Progenitor cell of endocrine pancreas (in vitro differentiated cells): Measurements from ENCODE around the gene C12orf56. TPM values are rescaled to one million over a fixed set of nuclear protein-coding genes. Genes with fewer than 3 reads are reported as not detected.
"Not testable (repeated sequence)": the region's sequence is repeated elsewhere in the genome, so short reads cannot be mapped to it uniquely, and the experiment has no call there.

Experiments
- DNase-seq: peaks from one replicate; pipeline ENCODE4 v3.0.0; 2021; ENCODE audit warnings: low spot score; ENCODE audit not compliant: unreplicated experiment
- H3K27ac Mint-ChIP-seq: 2 replicates; pipeline ENCODE4 v1.8.0; 2021; ENCODE audit warnings: mild to moderate bottlenecking, moderate library complexity, mixed read lengths
- H3K27me3 Mint-ChIP-seq: 2 replicates; pipeline ENCODE4 v1.8.0; 2021; ENCODE audit warnings: mixed read lengths
- H3K36me3 Mint-ChIP-seq: 2 replicates; pipeline ENCODE4 v1.8.0; 2022; ENCODE audit warnings: mixed read lengths; ENCODE audit not compliant: insufficient read depth
- H3K4me1 Mint-ChIP-seq: 2 replicates; pipeline ENCODE4 v1.8.0; 2021; ENCODE audit warnings: low read depth, mixed read lengths
- H3K4me3 Mint-ChIP-seq: 2 replicates; pipeline ENCODE4 v1.8.0; 2021; ENCODE audit warnings: low read depth, mild to moderate bottlenecking, moderate library complexity, mixed read lengths
- H3K9me3 Mint-ChIP-seq: 2 replicates; pipeline ENCODE4 v1.8.0; 2021; ENCODE audit warnings: low read depth, mixed read lengths
- CTCF ChIP-seq: fragments of 200-600 bp; sonication (generic); IDR thresholded peaks from one replicate; pipeline ENCODE4 v1.5.0; 2021; ENCODE audit warnings: antibody characterized with exemption, mild to moderate bottlenecking; ENCODE audit not compliant: unreplicated experiment
- total RNA-seq: library from RNA; stranded (reverse); gene quantifications from 2 replicates; pipeline ENCODE4 v1.2.1, GENCODE V29; 2021

The C12orf56 gene
- total RNA-seq, 1 donor from 2014 or later, result 0.84 TPM

GRCh38 chr12:64387197-64387816 is 3.3 kb downstream of the C12orf56 start:
- no peaks in the 10 kb centered on the region for H3K9me3 Mint-ChIP-seq
- H3K27ac Mint-ChIP-seq, result no peak overlapping the region
- H3K4me3 Mint-ChIP-seq, result no peak overlapping the region
- DNase-seq, result no peak
- no peaks in the 10 kb centered on the region for H3K36me3 Mint-ChIP-seq
- peaks cover 2% of the 10 kb centered on the region for H3K4me1 Mint-ChIP-seq
- no peak for TF ChIP-seq CTCF
- H3K27me3 Mint-ChIP-seq, result no peaks in the 10 kb centered on the region

DNA sequence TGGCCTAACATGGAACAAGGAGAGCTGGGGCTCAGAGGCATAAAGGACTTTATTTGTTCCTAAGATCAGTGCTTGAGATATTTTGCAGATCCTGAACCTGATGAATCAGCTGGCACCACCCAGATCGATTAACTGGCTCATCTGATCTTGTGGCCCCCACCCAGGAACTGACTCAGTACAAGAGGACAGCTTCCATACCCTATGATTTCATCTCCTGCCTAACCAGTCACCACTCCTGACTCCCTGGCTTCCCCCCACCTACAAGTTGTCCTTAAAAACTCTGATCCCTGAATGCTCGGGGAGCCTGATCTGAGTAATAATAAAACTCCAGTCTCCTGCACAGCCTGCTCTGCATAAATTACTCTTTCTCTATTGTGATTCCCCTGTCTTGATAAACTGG is 5.1 kb downstream of the C12orf56 start:
- Mint-ChIP-seq H3K9me3 (peaks cover 10% of the 10 kb centered on the region), H3K36me3 (no peaks in the 10 kb centered on the region), H3K4me1 (peaks cover 2% of the 10 kb centered on the region), H3K27ac (no peak overlapping the region), H3K4me3 (no peak overlapping the region), H3K27me3 (no peaks in the 10 kb centered on the region)
- TF ChIP-seq CTCF, result no peak
- no peak for DNase-seq

DNA sequence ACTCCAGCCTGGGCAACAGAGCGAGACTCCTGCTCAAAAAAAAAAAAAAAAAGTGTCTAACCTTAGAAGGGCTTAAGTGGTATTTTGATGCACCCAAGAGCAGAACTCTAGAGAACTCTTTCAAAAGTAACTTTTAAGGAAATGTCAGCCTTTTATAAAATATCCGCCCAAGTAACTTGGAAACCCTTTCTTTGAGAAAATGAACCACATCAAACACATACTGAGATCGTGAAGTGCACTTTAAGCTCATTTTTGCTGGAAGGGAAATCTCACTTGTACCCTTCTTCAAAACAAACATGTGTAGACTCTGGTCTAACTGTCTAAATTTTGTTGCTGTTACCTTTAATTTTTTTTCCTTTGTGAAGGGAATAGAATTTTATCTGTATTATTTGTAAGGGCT is 5.5 kb downstream of the C12orf56 start:
- no peak for DNase-seq
- Mint-ChIP-seq H3K9me3 (peaks cover 15% of the 10 kb centered on the region), H3K4me1 (peaks cover 2% of the 10 kb centered on the region), H3K27ac (no peak overlapping the region), H3K4me3 (no peak overlapping the region), H3K27me3 (no peaks in the 10 kb centered on the region), H3K36me3 (no peaks in the 10 kb centered on the region)
- TF ChIP-seq CTCF, result no peak

- no peak for DNase-seq
Observed at GRCh38 chr12:64383675-64384074, 6.9 kb downstream of the C12orf56 start.

DNA sequence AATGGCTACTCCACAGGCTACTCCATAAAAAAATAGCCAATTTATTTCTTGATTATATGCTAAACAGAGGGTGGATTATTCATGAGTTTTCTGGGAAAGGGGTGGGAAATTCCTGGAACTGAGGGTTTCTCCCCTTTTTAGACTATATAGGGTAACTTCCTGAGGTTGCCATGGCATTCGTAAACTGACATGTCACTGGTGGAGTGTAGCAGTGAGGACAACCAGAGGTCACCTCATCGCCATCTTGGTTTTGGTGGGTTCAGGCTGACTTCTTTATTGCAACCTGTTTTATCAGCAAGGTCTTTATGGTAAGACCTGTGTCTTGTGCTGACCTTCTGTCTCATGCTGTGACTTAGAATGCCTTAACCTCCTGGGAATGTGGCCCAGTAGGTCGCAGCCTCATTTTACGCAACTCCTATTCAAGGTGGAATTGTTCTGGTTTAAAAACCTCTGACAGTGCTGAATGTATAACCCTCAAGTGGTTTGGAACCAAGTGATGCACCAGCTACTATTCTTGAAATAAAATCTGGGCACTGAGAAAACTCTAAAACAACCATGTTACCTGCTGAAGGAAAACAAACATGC is 27.7 kb downstream of the C12orf56 start:
- Mint-ChIP-seq H3K27me3 (no peaks in the 10 kb centered on the region), H3K4me3 (no peak overlapping the region), H3K27ac (no peak overlapping the region), H3K36me3 (no peaks in the 10 kb centered on the region), H3K9me3 (no peaks in the 10 kb centered on the region), H3K4me1 (peaks cover 2% of the 10 kb centered on the region)
- TF ChIP-seq CTCF, result no peak
- no peak for DNase-seq

More at GRCh38 chr12:64383675-64384074, 6.9 kb downstream of the C12orf56 start:
- no peaks in the 10 kb centered on the region for H3K27me3 Mint-ChIP-seq
- H3K27ac Mint-ChIP-seq, result no peak overlapping the region
- no peaks in the 10 kb centered on the region for H3K36me3 Mint-ChIP-seq
- TF ChIP-seq CTCF, result no peak
- peaks cover 15% of the 10 kb centered on the region for H3K9me3 Mint-ChIP-seq
- no peak overlapping the region for H3K4me3 Mint-ChIP-seq
- peaks cover 2% of the 10 kb centered on the region for H3K4me1 Mint-ChIP-seq

GRCh38 chr12:64361173-64361572 is 29.4 kb downstream of the C12orf56 start:
- not testable (repeated sequence) for H3K4me3 Mint-ChIP-seq, H3K36me3 Mint-ChIP-seq, DNase-seq, H3K27me3 Mint-ChIP-seq, H3K27ac Mint-ChIP-seq, H3K4me1 Mint-ChIP-seq, H3K9me3 Mint-ChIP-seq

- H3K9me3 Mint-ChIP-seq, result peaks cover 12% of the 10 kb centered on the region
- not testable (repeated sequence) for H3K27me3 Mint-ChIP-seq, DNase-seq, H3K36me3 Mint-ChIP-seq, H3K27ac Mint-ChIP-seq, H3K4me1 Mint-ChIP-seq, H3K4me3 Mint-ChIP-seq
Observed at GRCh38 chr12:64356209-64356608, 34.3 kb downstream of the C12orf56 start.
